ENCODE measurements around the gene LAMC3. TPM values are rescaled to one million over a fixed set of nuclear protein-coding genes. Genes with fewer than 3 reads are reported as not detected.

LAMC3 gene
- total and polyA plus RNA-seq, 2 experiments from 2014 or later: 29.5 to 43.4 TPM

DNA sequence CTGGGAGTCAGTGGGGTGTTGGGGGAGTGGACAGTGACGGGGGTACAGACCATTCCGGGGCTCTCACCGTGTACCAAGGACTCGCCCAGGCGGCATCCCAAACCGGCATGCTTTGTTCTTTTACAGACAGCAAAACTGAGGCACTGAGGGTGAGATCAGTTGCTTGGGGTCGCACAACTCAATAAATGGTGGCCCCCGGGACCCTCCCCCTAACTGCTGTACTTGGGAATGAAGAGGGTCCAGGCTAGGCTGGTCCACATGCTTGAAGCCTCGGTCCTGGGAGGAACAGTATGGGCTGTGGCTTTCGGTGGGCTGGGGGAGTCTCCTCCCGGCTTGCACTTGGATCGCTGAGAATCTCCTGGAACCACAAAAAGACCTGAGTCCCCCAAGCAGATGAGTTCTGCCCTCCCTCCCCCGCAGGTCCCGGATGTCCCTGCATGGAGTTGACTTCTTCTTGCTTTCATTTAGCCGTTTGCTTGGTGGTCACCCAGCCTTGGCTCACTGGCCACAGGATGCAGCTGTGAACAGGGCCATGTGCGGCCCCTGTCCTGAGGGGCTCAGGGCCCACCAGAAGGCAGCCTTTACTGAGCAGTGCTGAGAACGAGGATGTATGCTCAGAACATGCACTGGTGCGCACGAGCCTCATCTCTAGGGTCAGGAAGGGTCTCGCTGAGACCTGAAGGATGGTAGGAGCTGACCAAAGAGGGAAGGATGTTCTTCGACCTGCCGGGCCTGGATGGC lies 4.2 kb downstream of the LAMC3 start:
- TF ChIP-seq EZH2 (IDR thresholded peaks at IDR 0.05; ENCODE audit: borderline replicate concordance): no peak
- no peak for TF ChIP-seq EZH2phosphoT487 (IDR thresholded peaks at IDR 0.05; ENCODE audit: low read depth, severe bottlenecking, unreplicated experiment)
- H3K36me3 ChIP-seq (replicated peaks; ENCODE audit: insufficient read depth, low read depth): no peaks in the 10 kb centered on the region
- WGBS (ENCODE audit: low lambda C conversion rate, missing lambda C conversion rate): 89% methylated on average over 20 of the region's 22 CpGs
- no peaks in the 10 kb centered on the region for H3K9me2 ChIP-seq (replicated peaks; ENCODE audit: insufficient read depth)
- H3K4me1 ChIP-seq (ENCODE audit: insufficient read depth): peaks cover 22% of the 10 kb centered on the region
- H3K79me2 ChIP-seq: no peaks in the 10 kb centered on the region
- no peaks in the 10 kb centered on the region for H4K20me1 ChIP-seq (ENCODE audit: insufficient read depth, poor library complexity, severe bottlenecking)
- no peak overlapping the region for H3K4me3 ChIP-seq
- H3K27ac ChIP-seq: peak overlapping the region; percentile 95
- no peak for DNase-seq (ENCODE audit: low spot score)
- H3K4me2 ChIP-seq: peak overlapping the region; percentile 60
- H2AFZ ChIP-seq: no peak overlapping the region
- H3K9me3 ChIP-seq (ENCODE audit: low read depth): no peaks in the 10 kb centered on the region
- H3K27me3 ChIP-seq: peaks cover 33% of the 10 kb centered on the region

DNA sequence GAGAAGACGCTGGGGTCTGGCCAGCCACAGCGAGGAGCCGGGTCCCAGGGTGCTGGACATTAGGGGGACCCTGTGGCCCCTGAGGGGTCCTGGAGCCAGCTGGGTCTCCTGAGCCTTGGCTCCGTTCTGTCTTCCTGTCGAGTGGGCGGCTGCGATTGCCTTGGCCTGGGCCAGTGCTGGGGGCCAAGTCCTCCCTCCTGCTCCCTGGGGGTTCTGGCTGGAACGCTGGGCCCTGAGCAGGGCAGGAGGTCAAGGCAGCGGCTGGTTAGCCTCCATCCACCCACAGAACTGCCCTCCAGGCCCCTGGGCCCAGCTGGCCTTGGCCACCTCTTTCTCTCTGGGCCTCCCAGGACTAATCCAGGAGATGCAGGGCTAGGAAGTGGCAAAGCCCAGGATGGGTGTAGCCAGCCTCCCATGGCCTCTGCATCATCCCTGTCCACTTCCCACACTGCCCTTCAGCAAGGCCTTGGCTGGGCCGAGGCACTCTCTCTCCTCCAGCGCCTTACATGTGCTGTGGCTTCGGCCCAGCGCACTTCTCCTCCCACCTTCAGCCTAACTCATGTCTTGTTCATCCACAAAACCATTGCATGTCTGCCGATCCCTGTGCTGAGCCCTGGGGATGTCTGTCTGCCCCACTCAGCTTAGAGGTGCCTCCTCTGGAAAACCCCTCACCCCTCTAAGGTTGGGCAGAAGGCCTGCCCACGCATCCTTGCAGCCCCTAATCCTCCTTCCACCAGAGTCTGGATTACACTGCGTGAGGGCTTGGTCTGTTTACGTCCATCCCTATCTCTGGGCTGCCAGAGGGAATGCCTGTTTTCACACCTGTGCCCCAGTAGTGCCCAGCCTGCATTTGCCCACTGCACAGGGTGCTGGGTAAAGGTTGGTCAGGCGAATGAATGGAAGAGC lies 5.0 kb downstream of the LAMC3 start:
- no peak overlapping the region for H2AFZ ChIP-seq
- H3K4me3 ChIP-seq: no peak overlapping the region
- H3K9me3 ChIP-seq (ENCODE audit: low read depth): no peaks in the 10 kb centered on the region
- no peaks in the 10 kb centered on the region for H3K36me3 ChIP-seq (replicated peaks; ENCODE audit: insufficient read depth, low read depth)
- 78% methylated on average over 18 of the region's 18 CpGs for WGBS (ENCODE audit: low lambda C conversion rate, missing lambda C conversion rate)
- H3K9me2 ChIP-seq (replicated peaks; ENCODE audit: insufficient read depth): no peaks in the 10 kb centered on the region
- no peak for TF ChIP-seq EZH2phosphoT487 (IDR thresholded peaks at IDR 0.05; ENCODE audit: low read depth, severe bottlenecking, unreplicated experiment)
- TF ChIP-seq, protein P1, sequence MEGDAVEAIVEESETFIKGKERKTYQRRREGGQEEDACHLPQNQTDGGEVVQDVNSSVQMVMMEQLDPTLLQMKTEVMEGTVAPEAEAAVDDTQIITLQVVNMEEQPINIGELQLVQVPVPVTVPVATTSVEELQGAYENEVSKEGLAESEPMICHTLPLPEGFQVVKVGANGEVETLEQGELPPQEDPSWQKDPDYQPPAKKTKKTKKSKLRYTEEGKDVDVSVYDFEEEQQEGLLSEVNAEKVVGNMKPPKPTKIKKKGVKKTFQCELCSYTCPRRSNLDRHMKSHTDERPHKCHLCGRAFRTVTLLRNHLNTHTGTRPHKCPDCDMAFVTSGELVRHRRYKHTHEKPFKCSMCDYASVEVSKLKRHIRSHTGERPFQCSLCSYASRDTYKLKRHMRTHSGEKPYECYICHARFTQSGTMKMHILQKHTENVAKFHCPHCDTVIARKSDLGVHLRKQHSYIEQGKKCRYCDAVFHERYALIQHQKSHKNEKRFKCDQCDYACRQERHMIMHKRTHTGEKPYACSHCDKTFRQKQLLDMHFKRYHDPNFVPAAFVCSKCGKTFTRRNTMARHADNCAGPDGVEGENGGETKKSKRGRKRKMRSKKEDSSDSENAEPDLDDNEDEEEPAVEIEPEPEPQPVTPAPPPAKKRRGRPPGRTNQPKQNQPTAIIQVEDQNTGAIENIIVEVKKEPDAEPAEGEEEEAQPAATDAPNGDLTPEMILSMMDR (IDR thresholded peaks at IDR 0.05; ENCODE audit: poor library complexity): no peak
- no peak for TF ChIP-seq EZH2 (IDR thresholded peaks at IDR 0.05; ENCODE audit: borderline replicate concordance)
- no peaks in the 10 kb centered on the region for H3K79me2 ChIP-seq
- peaks cover 27% of the 10 kb centered on the region for H3K27me3 ChIP-seq
- no peak overlapping the region for H3K4me2 ChIP-seq
- H3K4me1 ChIP-seq (ENCODE audit: insufficient read depth): peaks cover 22% of the 10 kb centered on the region
- H3K27ac ChIP-seq: peak overlapping the region; percentile 95
- no peaks in the 10 kb centered on the region for H4K20me1 ChIP-seq (ENCODE audit: insufficient read depth, poor library complexity, severe bottlenecking)
- no peak for DNase-seq (ENCODE audit: low spot score)

DNA sequence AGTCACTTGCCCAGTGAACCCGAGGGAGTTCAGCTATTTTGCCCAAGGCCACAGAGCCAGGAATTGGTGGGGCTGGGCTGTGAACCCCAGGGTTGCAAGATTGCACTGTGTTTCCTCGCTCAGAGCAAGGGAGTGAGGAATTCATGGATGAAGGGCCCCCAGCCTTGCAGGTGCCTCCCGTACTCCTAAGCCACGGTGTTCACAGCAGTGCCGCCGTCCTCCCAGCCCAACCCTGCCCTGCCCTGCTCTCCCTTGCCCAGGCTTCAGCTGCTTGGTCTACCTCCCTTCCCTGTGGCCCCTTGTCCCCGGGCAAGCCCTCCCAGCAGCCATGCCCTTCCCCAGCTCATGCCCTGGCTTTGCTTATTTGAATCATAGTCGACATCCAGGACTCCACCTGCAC lies 6.1 kb downstream of the LAMC3 start:
- H3K4me1 ChIP-seq (ENCODE audit: insufficient read depth): peaks cover 22% of the 10 kb centered on the region
- no peaks in the 10 kb centered on the region for H3K79me2 ChIP-seq
- no peaks in the 10 kb centered on the region for H3K36me3 ChIP-seq (replicated peaks; ENCODE audit: insufficient read depth, low read depth)
- no peak overlapping the region for H3K27ac ChIP-seq
- 90% methylated on average over 8 of the region's 8 CpGs for WGBS (ENCODE audit: low lambda C conversion rate, missing lambda C conversion rate)
- no peak overlapping the region for H3K4me3 ChIP-seq
- no peak for TF ChIP-seq EZH2 (IDR thresholded peaks at IDR 0.05; ENCODE audit: borderline replicate concordance)
- TF ChIP-seq, protein P1 (IDR thresholded peaks at IDR 0.05; ENCODE audit: poor library complexity): no peak
- TF ChIP-seq EZH2phosphoT487 (IDR thresholded peaks at IDR 0.05; ENCODE audit: low read depth, severe bottlenecking, unreplicated experiment): no peak
- no peak for DNase-seq (ENCODE audit: low spot score)
- no peaks in the 10 kb centered on the region for H4K20me1 ChIP-seq (ENCODE audit: insufficient read depth, poor library complexity, severe bottlenecking)
- H2AFZ ChIP-seq: no peak overlapping the region
- H3K9me2 ChIP-seq (replicated peaks; ENCODE audit: insufficient read depth): no peaks in the 10 kb centered on the region
- no peak overlapping the region for H3K4me2 ChIP-seq
- H3K27me3 ChIP-seq: peaks cover 19% of the 10 kb centered on the region
- no peaks in the 10 kb centered on the region for H3K9me3 ChIP-seq (ENCODE audit: low read depth)
